ENCODE measurements around the gene EIF3B. TPM values are rescaled to one million over a fixed set of nuclear protein-coding genes. Genes with fewer than 3 reads are reported as not detected.

Gene EIF3B
- total and polyA plus RNA-seq, 2 of the 4 experiments (the other 2 are of a cell fraction): 105 to 201 TPM

GRCh38 chr7:2403014-2403717 is 48.5 kb downstream of the EIF3B start, which contains the start of gene CHST12:
TSS of gene CHST12 (plus strand) at chr7:2403611. CDS start at chr7:2432640, 29,029 bp downstream.
- 0% methylated on average over 19 of the region's 89 CpGs; no CpG with 5 or more reads in 1 of the 2 experiments for WGBS, 2 experiments (ENCODE audit: extremely low coverage in 2 of 2, insufficient read length in 1 of 2)
- in situ Hi-C loops (cut with MboI; ENCODE audit: low sequenced_read_pairs) (no loop called here), dilution Hi-C loops (cut with HindIII; ENCODE audit: low sequenced_read_pairs, unreplicated experiment) (no loop called here), intact Hi-C loops (cut with micrococcal nuclease) (loop anchor here (10.0 kb wide), 1 partner anchor 52 kb away; no protein-coding TSS in a partner anchor)
- Histone ChIP-seq H3K79me1 (ENCODE audit: low read depth in 1 of 2, low read length in 2 of 2) (peaks cover 15 to 32% of the 10 kb centered on the region in 2 experiments), H3K18ac (ENCODE audit: low read depth, low read length) (peak within 1 kb of the TSS; percentile 74; the same call in 1 of the 2 replicates), H3K56ac (ENCODE audit: extremely low read depth, insufficient read depth, low read length) (no peak within 1 kb of the TSS), H2BK15ac (ENCODE audit: low read depth, low read length) (no peak within 1 kb of the TSS), H4K5ac (ENCODE audit: low read depth, low read length) (peak within 1 kb of the TSS; percentile 38; the same call in 1 of the 2 replicates), H2AFZ (replicated peaks; ENCODE audit: low read length, poor library complexity) (peak within 1 kb of the TSS; percentile 89), H4K20me1 (ENCODE audit: insufficient read depth, low read length) (peaks cover 12% of the 10 kb centered on the region; the same call in 1 of the 2 replicates), H3K9ac (ENCODE audit: low read depth, low read length) (peak within 1 kb of the TSS; percentile 76), H4K8ac (ENCODE audit: low read depth in 2 of 2, low read length in 2 of 2) (peak within 1 kb of the TSS; percentile 13 to 73; a peak in 2 of 4 replicates), H4K91ac (ENCODE audit: insufficient read depth, low read depth, low read length) (peak within 1 kb of the TSS; percentile 51; the same call in 1 of the 2 replicates), H3K9me3 (ENCODE audit: control insufficient read depth, insufficient read depth, low read length) (no peaks in the 10 kb centered on the region), H3K36me3 (ENCODE audit: control insufficient read depth, insufficient read depth, low read length) (no peaks in the 10 kb centered on the region), H2BK5ac (ENCODE audit: low read depth, low read length, poor library complexity, severe bottlenecking) (peak within 1 kb of the TSS; percentile 48), H3K9me1 (ENCODE audit: insufficient read depth, low read length) (peaks cover 11% of the 10 kb centered on the region), H3K4me3 (ENCODE audit: insufficient read depth, low read depth, low read length) (peak within 1 kb of the TSS; percentile 85), H3K23ac (ENCODE audit: low read depth, low read length) (peak within 1 kb of the TSS; percentile 91), H3K27me3 (ENCODE audit: control insufficient read depth, insufficient read depth, low read length) (no peaks in the 10 kb centered on the region), H3K27ac (ENCODE audit: insufficient read depth, low read length) (peak within 1 kb of the TSS; percentile 50), H3K4ac (ENCODE audit: low read depth, low read length) (peak within 1 kb of the TSS; percentile 81), H2BK20ac (ENCODE audit: low read depth, low read length) (no peak within 1 kb of the TSS), H2AK5ac (ENCODE audit: low read depth, low read length) (peak within 1 kb of the TSS; percentile 46), H2BK120ac (ENCODE audit: low read depth, low read length) (peak within 1 kb of the TSS; percentile 26; the same call in 1 of the 2 replicates), H3K14ac (replicated peaks; ENCODE audit: low read depth, low read length) (peak within 1 kb of the TSS; percentile 75), H3K4me1 (ENCODE audit: control insufficient read depth, insufficient read depth, low read length) (peaks cover 9% of the 10 kb centered on the region), H2AK9ac (replicated peaks; ENCODE audit: low read depth, low read length, poor library complexity) (peak within 1 kb of the TSS; percentile 89), H3K4me2 (ENCODE audit: low read depth, low read length) (peak within 1 kb of the TSS; percentile 90)
- ChIA-PET CTCF (interaction anchor here (0.9 kb wide), 1 partner anchor 9 kb away, joined by 3 read pairs; no protein-coding TSS in a partner anchor), POLR2A (ENCODE audit: unreplicated experiment) (interaction anchor here (1.0 kb wide), 1 partner anchor 9 kb away, joined by 3 read pairs; no protein-coding TSS in a partner anchor)
- TF ChIP-seq MAZ (IDR thresholded peaks at IDR 0.05; ENCODE audit: borderline replicate concordance, low read depth, low read length) (peak; percentile 76; the same call in 1 of the 2 replicates), RCOR1 (IDR thresholded peaks at IDR 0.05; ENCODE audit: insufficient replicate concordance, low read length) (peak; percentile 84), MAFK (IDR thresholded peaks at IDR 0.05; ENCODE audit: low read depth, low read length) (no peak), CHD1 (IDR thresholded peaks at IDR 0.05; ENCODE audit: low read depth, low read length) (no peak), MXI1 (IDR thresholded peaks at IDR 0.05; ENCODE audit: borderline replicate concordance, low read depth, low read length) (peak; percentile 83; the same call in 1 of the 2 replicates), USF2 (IDR thresholded peaks at IDR 0.05; ENCODE audit: low read depth, low read length) (peak; percentile 55), RFX5 (IDR thresholded peaks at IDR 0.05; ENCODE audit: low read depth, low read length) (no peak), RAD21 (IDR thresholded peaks at IDR 0.05; ENCODE audit: low read length) (no peak), POLR2A (IDR thresholded peaks at IDR 0.05; ENCODE audit: low read depth, low read length) (0 out of 2 replicates have a peak, but pooled peaks have one; percentile 32), BHLHE40 (IDR thresholded peaks at IDR 0.05; ENCODE audit: low read depth, low read length) (no peak), CEBPB (IDR thresholded peaks at IDR 0.05; ENCODE audit: low read depth, low read length) (no peak), FOS (IDR thresholded peaks at IDR 0.05; ENCODE audit: low read depth, low read length) (no peak), CTCF (conservative IDR thresholded peaks at IDR 0.05; ENCODE audit: low read depth, low read length) (no peak)
- DNase-seq: peak; percentile 90
- ATAC-seq (ENCODE audit: low read depth): peak; percentile 88
- no TSS peak for BruUV-seq (replicated peaks)
